K562 (cell line): Measurements from ENCODE around the gene ADGRG1. TPM values are rescaled to one million over a fixed set of nuclear protein-coding genes. Genes with fewer than 3 reads are reported as not detected.

Source experiments
- AFF1 ChIP-seq, 2 experiments: fragments of 450-650 bp; IDR thresholded peaks; 2 replicates each; pipeline ENCODE4 v1.6.1; 2018; ENCODE audit warnings: mild to moderate bottlenecking in 2 of 2, low read depth in 1 of 2; ENCODE audit not compliant: partially characterized antibody in 2 of 2
- CREBBP ChIP-seq: IDR thresholded peaks from one replicate; pipeline ENCODE4 v1.6.1; 2012; ENCODE audit warnings: low read depth, mild to moderate bottlenecking, control low read depth, inconsistent platforms, low read length
- CTCFL ChIP-seq: IDR thresholded peaks from 2 replicates; pipeline ENCODE4 v1.6.1; 2011; ENCODE audit warnings: borderline replicate concordance, low read depth, mild to moderate bottlenecking, moderate library complexity, low read length; ENCODE audit not compliant: insufficient read depth, poor library complexity, severe bottlenecking
- GTF2E2 ChIP-seq: fragments of 200-800 bp; sonication (Bioruptor generic); IDR thresholded peaks from 2 replicates; pipeline ENCODE4 v1.6.1; 2016; ENCODE audit warnings: missing genetic modification characterization, missing compliant biosample characterization
- ILK ChIP-seq: fragments of 450-650 bp; IDR thresholded peaks from 2 replicates; pipeline ENCODE4 v1.6.1; 2016; ENCODE audit warnings: missing genetic modification characterization, low read depth, mild to moderate bottlenecking, missing compliant biosample characterization, moderate library complexity, borderline replicate concordance
- NFRKB ChIP-seq: fragments of 450-650 bp; IDR thresholded peaks from 2 replicates; pipeline ENCODE4 v1.6.1; 2016; ENCODE audit warnings: low read depth
- PHF8 ChIP-seq: fragments of 200-600 bp; sonication (generic); IDR thresholded peaks from 2 replicates; pipeline ENCODE4 v1.6.1; 2012; ENCODE audit warnings: mixed run types, mild to moderate bottlenecking, inconsistent platforms, low read length, moderate library complexity, borderline replicate concordance
- RNF219 ChIP-seq: fragments of 250-450 bp; sonication (Bioruptor Pico); IDR thresholded peaks from 2 replicates; pipeline ENCODE4 v1.5.0; 2022; ENCODE audit warnings: mild to moderate bottlenecking
- SNRNP70 ChIP-seq: fragments of 200-400 bp; formaldehyde crosslinking; optimal IDR thresholded peaks from 2 replicates; pipeline ENCODE3; 2017; ENCODE audit warnings: low read depth, low read length
- TAF1 ChIP-seq: IDR thresholded peaks from 2 replicates; pipeline ENCODE4 v1.6.1; 2011; ENCODE audit warnings: mild to moderate bottlenecking, low read length, moderate library complexity; ENCODE audit not compliant: insufficient read depth, control insufficient read depth, severe bottlenecking; ENCODE audit errors: extremely low read depth
- THRB ChIP-seq: fragments of 450-650 bp; formaldehyde crosslinking; conservative IDR thresholded peaks from 2 replicates; pipeline ENCODE4 v1.4.0; 2022; ENCODE audit warnings: mild to moderate bottlenecking, missing genetic modification characterization
- ZNF639 ChIP-seq, 2 experiments: fragments of 200-800 bp in 1 of 2; sonication (Bioruptor generic) in 1 of 2; sonication (generic) in 1 of 2; formaldehyde crosslinking in 1 of 2; IDR thresholded peaks in 1 of 2; conservative IDR thresholded peaks in 1 of 2; 2 replicates each; pipeline versions ENCODE4 v1.5.0 to v1.6.1; 2016 to 2020; ENCODE audit warnings: missing compliant biosample characterization in 1 of 2, missing genetic modification characterization in 1 of 2, missing genetic modification reagents in 1 of 2
- polyA plus RNA-seq, 8 experiments: library from polyadenylated mRNA; depleted of rRNA in 4 of 8; stranded (reverse) in 5 of 8; unstranded in 3 of 8; fragments of >200 nt; fragmentation: Nextera tagmentation in 2 of 8; fragmentation: Illumina TruSeq in 1 of 8; extraction: Ambion mirVana in 2 of 8; extraction: Trizol in 1 of 8; gene quantifications; 2 replicates each; pipeline versions ENCODE4 v1.2.1 to v1.2.3, GENCODE V29; 2011 to 2014; ENCODE audit warnings: inconsistent platforms in 1 of 8, missing spikeins in 1 of 8
- total RNA-seq, 7 experiments: library from RNA; depleted of rRNA in 6 of 7; stranded (reverse); fragments of >200 nt in 6 of 7; fragmentation: Illumina TruSeq in 2 of 7; extraction: Trizol in 2 of 7; gene quantifications; 2 replicates each; pipeline versions ENCODE4 v1.2.1 to v1.2.3, GENCODE V29; 2011 to 2021; ENCODE audit warnings: low replicate concordance in 1 of 7

ADGRG1 gene
- total and polyA plus RNA-seq, 9 of the 15 experiments (the other 6 are each of a cell fraction or from before 2014, with no cell fraction given) = 0.04 to 0.31 (median 0.16) TPM; not detected in 6

- no peak for TF ChIP-seq ZNF639 (CRISPR knock-in tag; conservative IDR thresholded peaks at IDR 0.05 in 1 of 2, IDR thresholded peaks at IDR 0.05 in 1 of 2)
- no peak for TF ChIP-seq NFRKB
- no peak for TF ChIP-seq ILK (tag)
- no peak for TF ChIP-seq CREBBP
- no peak for TF ChIP-seq TAF1
- no peak for TF ChIP-seq SNRNP70
- TF ChIP-seq PHF8 = no peak
- TF ChIP-seq CTCFL = no peak
- no peak for TF ChIP-seq RNF219 (CRISPR knock-in tag)
- peak; percentile 31 to 59 for TF ChIP-seq AFF1 (IDR thresholded peaks at IDR 0.05; ENCODE audit: low read depth in 1 of 2, partially characterized antibody in 2 of 2)
- TF ChIP-seq THRB (CRISPR knock-in tag) = peak; percentile 77; the same call in 1 of the 2 replicates
- no peak for TF ChIP-seq GTF2E2 (tag)
These were observed 62.5 kb downstream of the ADGRG1 start (continued) for GRCh38 chr16:57690782-57691471.
